ENCODE results near the gene TP73.

DNA sequence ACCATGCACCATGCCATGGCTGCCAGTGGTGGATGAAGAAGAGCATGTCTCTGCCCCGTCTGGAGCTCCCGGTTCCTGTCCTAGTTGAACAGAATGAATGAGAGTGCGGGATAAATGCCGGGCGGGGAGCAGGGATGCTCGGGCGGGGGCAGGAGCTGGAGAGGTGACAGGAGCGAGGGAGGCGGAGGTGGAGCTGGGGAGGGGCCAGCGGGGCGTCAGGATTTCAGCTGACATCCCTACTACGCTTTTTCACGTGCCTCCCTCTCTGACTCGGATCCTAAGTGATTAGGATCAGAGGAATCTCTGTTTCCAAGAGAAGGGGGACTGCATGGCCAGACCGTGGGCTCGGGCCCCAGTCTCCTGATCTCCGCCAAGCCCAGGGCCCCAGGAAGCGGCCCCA lies 47.3 kb downstream of the TP73 start:
- TF ChIP-seq CTCF (IDR thresholded peaks at IDR 0.05) (no peak), EZH2 (IDR thresholded peaks at IDR 0.05; ENCODE audit: borderline replicate concordance, insufficient read depth, low read depth, low read length, poor library complexity, severe bottlenecking) (no peak)

All from B cell (primary cell).